ENCODE data around the gene ACTL8.

- TF ChIP-seq, protein P1, sequence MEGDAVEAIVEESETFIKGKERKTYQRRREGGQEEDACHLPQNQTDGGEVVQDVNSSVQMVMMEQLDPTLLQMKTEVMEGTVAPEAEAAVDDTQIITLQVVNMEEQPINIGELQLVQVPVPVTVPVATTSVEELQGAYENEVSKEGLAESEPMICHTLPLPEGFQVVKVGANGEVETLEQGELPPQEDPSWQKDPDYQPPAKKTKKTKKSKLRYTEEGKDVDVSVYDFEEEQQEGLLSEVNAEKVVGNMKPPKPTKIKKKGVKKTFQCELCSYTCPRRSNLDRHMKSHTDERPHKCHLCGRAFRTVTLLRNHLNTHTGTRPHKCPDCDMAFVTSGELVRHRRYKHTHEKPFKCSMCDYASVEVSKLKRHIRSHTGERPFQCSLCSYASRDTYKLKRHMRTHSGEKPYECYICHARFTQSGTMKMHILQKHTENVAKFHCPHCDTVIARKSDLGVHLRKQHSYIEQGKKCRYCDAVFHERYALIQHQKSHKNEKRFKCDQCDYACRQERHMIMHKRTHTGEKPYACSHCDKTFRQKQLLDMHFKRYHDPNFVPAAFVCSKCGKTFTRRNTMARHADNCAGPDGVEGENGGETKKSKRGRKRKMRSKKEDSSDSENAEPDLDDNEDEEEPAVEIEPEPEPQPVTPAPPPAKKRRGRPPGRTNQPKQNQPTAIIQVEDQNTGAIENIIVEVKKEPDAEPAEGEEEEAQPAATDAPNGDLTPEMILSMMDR (IDR thresholded peaks at IDR 0.05), result no peak
- no peak for TF ChIP-seq POLR2A (IDR thresholded peaks at IDR 0.05)
These were observed 8.9 kb downstream of the ACTL8 start for GRCh38 chr1:17763995-17764394.

All from tibial nerve (tissue), 3 donors.